HG03342 (cell line): ENCODE data around the gene AHR.
"Not testable (repeated sequence)": the region's sequence is repeated elsewhere in the genome, so short reads cannot be mapped to it uniquely, and the experiment has no call there.

Source experiments
- ATAC-seq: cut with Tn5 transposase; IDR thresholded peaks from one replicate; pipeline ENCODE4 v1.9.1; 2021; ENCODE audit warnings: mild to moderate bottlenecking, moderate library complexity; ENCODE audit not compliant: unreplicated experiment

Gene AHR

GRCh38 chr7:17371671-17372524 lies 73.4 kb downstream of the AHR start:
- ATAC-seq = no peak

DNA sequence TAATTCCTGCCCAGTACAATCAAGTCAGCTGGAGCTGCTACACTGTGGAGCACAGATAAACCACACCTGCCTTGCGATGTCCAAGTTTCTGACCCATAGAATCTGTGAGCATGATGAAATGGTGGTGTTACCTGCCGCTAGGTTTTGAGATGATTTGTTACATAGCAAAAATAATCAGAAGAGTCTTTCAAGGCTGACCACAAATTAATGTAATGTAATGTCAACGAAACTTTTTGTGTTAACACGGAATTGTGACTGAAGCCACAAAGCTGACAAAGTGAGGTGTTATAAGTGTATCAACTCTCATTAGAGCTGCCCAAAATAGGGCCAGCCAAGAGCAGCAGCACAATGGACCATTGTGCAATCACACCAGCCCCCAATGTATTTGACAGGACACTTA lies 75.7 kb downstream of the AHR start:
- no peak for ATAC-seq

- no peak for ATAC-seq
Measured at GRCh38 chr7:17374654-17375053, 76.2 kb downstream of the AHR start.

GRCh38 chr7:17376595-17376994 lies 78.1 kb downstream of the AHR start:
- ATAC-seq = no peak

GRCh38 chr7:17380736-17381662 lies 82.5 kb downstream of the AHR start:
- ATAC-seq = no peak

GRCh38 chr7:17382408-17383354 lies 84.2 kb downstream of the AHR start:
- not testable (repeated sequence) for ATAC-seq

GRCh38 chr7:17384400-17384799 lies 85.9 kb downstream of the AHR start:
- ATAC-seq = no peak

GRCh38 chr7:17385612-17386011 lies 87.2 kb downstream of the AHR start:
- no peak for ATAC-seq

GRCh38 chr7:17390392-17390791 lies 91.9 kb downstream of the AHR start:
- ATAC-seq = no peak

GRCh38 chr7:17391366-17391765 lies 92.9 kb downstream of the AHR start:
- ATAC-seq = no peak

DNA sequence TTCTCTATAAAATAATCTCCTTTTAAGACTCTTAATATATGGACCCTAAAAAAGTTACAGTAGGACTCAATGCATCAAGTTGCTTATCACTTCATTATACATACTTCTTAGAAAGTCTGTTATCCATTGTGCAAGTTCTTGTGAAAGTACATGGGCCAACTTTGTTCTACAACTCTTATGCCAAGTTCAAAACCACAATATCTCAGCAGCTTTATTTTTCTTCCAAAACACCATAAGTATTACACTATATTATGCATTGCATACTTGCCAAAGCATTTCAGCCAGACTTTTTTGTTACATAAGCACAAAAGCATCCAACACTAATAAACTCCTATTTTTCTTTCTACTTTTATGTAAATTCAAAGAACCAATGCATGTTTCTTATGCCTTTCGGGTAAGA lies 94.4 kb downstream of the AHR start:
- no peak for ATAC-seq

GRCh38 chr7:17394563-17394962 lies 96.1 kb downstream of the AHR start:
- ATAC-seq = not testable (repeated sequence)
